H9 (cell line): ENCODE measurements around the gene RABGAP1L. TPM values are rescaled to one million over a fixed set of nuclear protein-coding genes. Genes with fewer than 3 reads are reported as not detected.

ENCODE experiments used
- DNase-seq: peaks from one replicate; pipeline ENCODE4 v3.0.0-alpha.2; 2017
- H2AFZ ChIP-seq: one replicate; pipeline ENCODE4 v1.6.1; 2013; ENCODE audit warnings: mild to moderate bottlenecking, low read length, control low read depth, moderate library complexity
- H2AK5ac ChIP-seq: 2 replicates; pipeline ENCODE4 v1.6.1; 2013; ENCODE audit warnings: low read length, control low read depth, mixed read lengths; ENCODE audit not compliant: insufficient read length
- H2BK120ac ChIP-seq: one replicate; pipeline ENCODE4 v1.6.1; 2013; ENCODE audit warnings: low read depth, mild to moderate bottlenecking, low read length, control low read depth, inconsistent platforms; ENCODE audit not compliant: poor library complexity, severe bottlenecking
- H2BK12ac ChIP-seq: 2 replicates; pipeline ENCODE4 v1.6.1; 2013; ENCODE audit warnings: low read length, control low read depth, mixed read lengths, low read depth; ENCODE audit not compliant: insufficient read length
- H2BK15ac ChIP-seq: 2 replicates; pipeline ENCODE4 v1.6.1; 2013; ENCODE audit warnings: low read depth, low read length, control low read depth
- H2BK20ac ChIP-seq: one replicate; pipeline ENCODE4 v1.6.1; 2013; ENCODE audit warnings: low read depth, mild to moderate bottlenecking, low read length, control low read depth, inconsistent platforms; ENCODE audit not compliant: poor library complexity, severe bottlenecking
- H2BK5ac ChIP-seq: 2 replicates; pipeline ENCODE4 v1.6.1; 2013; ENCODE audit warnings: low read length, control low read depth, mixed read lengths; ENCODE audit not compliant: insufficient read length
- H3K14ac ChIP-seq: 2 replicates; pipeline ENCODE4 v1.6.1; 2013; ENCODE audit warnings: low read length, control low read depth; ENCODE audit not compliant: insufficient read depth
- H3K18ac ChIP-seq: 2 replicates; pipeline ENCODE4 v1.6.1; 2013; ENCODE audit warnings: low read depth, mild to moderate bottlenecking, mixed read lengths, low read length, control low read depth; ENCODE audit not compliant: insufficient read length
- H3K23ac ChIP-seq: 2 replicates; pipeline ENCODE4 v1.6.1; 2013; ENCODE audit warnings: low read length, control low read depth, mixed read lengths, low read depth; ENCODE audit not compliant: insufficient read length
- H3K23me2 ChIP-seq: 2 replicates; pipeline ENCODE4 v1.6.1; 2013; ENCODE audit warnings: low read depth, mild to moderate bottlenecking, mixed read lengths, low read length, control low read depth; ENCODE audit not compliant: insufficient read length, poor library complexity, severe bottlenecking
- H3K27ac ChIP-seq: 2 replicates; pipeline ENCODE4 v1.5.1; 2013; ENCODE audit warnings: low read length, control low read depth, mixed read lengths, low read depth; ENCODE audit not compliant: insufficient read length
- H3K27me3 ChIP-seq: 2 replicates; pipeline ENCODE4 v1.6.1; 2013; ENCODE audit warnings: low read length, control low read depth, inconsistent platforms; ENCODE audit not compliant: insufficient read depth
- H3K4ac ChIP-seq: 2 replicates; pipeline ENCODE4 v1.6.1; 2013; ENCODE audit warnings: low read depth, mild to moderate bottlenecking, control low read depth, inconsistent platforms, low read length, moderate library complexity
- H3K4me1 ChIP-seq: 2 replicates; pipeline ENCODE4 v1.6.1; 2013; ENCODE audit warnings: low read length, control low read depth, inconsistent platforms; ENCODE audit not compliant: insufficient read depth
- H3K4me2 ChIP-seq: 2 replicates; pipeline ENCODE4 v1.6.1; 2013; ENCODE audit warnings: low read length, control low read depth, mixed read lengths; ENCODE audit not compliant: insufficient read length, insufficient read depth
- H3K56ac ChIP-seq: 2 replicates; pipeline ENCODE4 v1.6.1; 2013; ENCODE audit warnings: low read depth, mild to moderate bottlenecking, mixed read lengths, low read length, control low read depth; ENCODE audit not compliant: insufficient read length
- H3K79me1 ChIP-seq: 2 replicates; pipeline ENCODE4 v1.6.1; 2013; ENCODE audit warnings: low read depth, mild to moderate bottlenecking, moderate library complexity, low read length, control low read depth, inconsistent platforms; ENCODE audit not compliant: insufficient read depth, poor library complexity, severe bottlenecking
- H3K79me2 ChIP-seq: 2 replicates; pipeline ENCODE4 v1.6.1; 2013; ENCODE audit warnings: low read length, control low read depth, inconsistent platforms; ENCODE audit not compliant: insufficient read depth
- H3K9ac ChIP-seq: 2 replicates; pipeline ENCODE4 v1.6.1; 2013; ENCODE audit warnings: low read length, control low read depth, mixed read lengths; ENCODE audit not compliant: insufficient read length; ENCODE audit errors: extremely low read depth
- H3K9me3 ChIP-seq: one replicate; pipeline ENCODE4 v1.6.1; 2013; ENCODE audit warnings: low read depth, low read length, inconsistent platforms; ENCODE audit not compliant: control insufficient read depth
- H3T11ph ChIP-seq: one replicate; pipeline ENCODE4 v1.6.1; 2013; ENCODE audit warnings: mild to moderate bottlenecking, low read length, control low read depth, inconsistent platforms
- H4K20me1 ChIP-seq: one replicate; pipeline ENCODE4 v1.6.1; 2013; ENCODE audit not compliant: control insufficient read depth, insufficient read length, insufficient read depth
- H4K5ac ChIP-seq: 2 replicates; pipeline ENCODE4 v1.6.1; 2013; ENCODE audit warnings: low read depth, mild to moderate bottlenecking, mixed read lengths, low read length, control low read depth; ENCODE audit not compliant: insufficient read length
- H4K8ac ChIP-seq: replicated peaks from 2 replicates; pipeline ENCODE4 v1.6.1; 2013; ENCODE audit warnings: low read length, control low read depth, mixed read lengths, low read depth; ENCODE audit not compliant: insufficient read length
- H4K91ac ChIP-seq: 2 replicates; pipeline ENCODE4 v1.6.1; 2013; ENCODE audit warnings: low read depth, mild to moderate bottlenecking, moderate library complexity, mixed read lengths, low read length, control low read depth; ENCODE audit not compliant: insufficient read length
- H3K27ac Mint-ChIP-seq, 3 experiments: 2 replicates in 2 of 3; 3 replicates in 1 of 3; pipeline ENCODE4 v1.8.0; 2020 to 2021; ENCODE audit warnings: mixed read lengths in 3 of 3, mild to moderate bottlenecking in 1 of 3, moderate library complexity in 1 of 3
- H3K27me3 Mint-ChIP-seq: 2 replicates; pipeline ENCODE4 v1.8.0; 2021; ENCODE audit warnings: low read depth, mild to moderate bottlenecking, moderate library complexity, mixed read lengths
- H3K36me3 Mint-ChIP-seq, 3 experiments: 2 replicates in 2 of 3; 3 replicates in 1 of 3; pipeline ENCODE4 v1.8.0; 2020 to 2021; ENCODE audit warnings: low read depth in 3 of 3, mixed read lengths in 3 of 3; ENCODE audit not compliant: insufficient read depth in 1 of 3
- H3K4me1 Mint-ChIP-seq, 2 experiments: 2 replicates each; pipeline ENCODE4 v1.8.0; 2020; ENCODE audit warnings: mixed read lengths in 2 of 2
- H3K4me3 Mint-ChIP-seq, 2 experiments: 2 replicates in 1 of 2; 3 replicates in 1 of 2; pipeline ENCODE4 v1.8.0; 2020 to 2021; ENCODE audit warnings: mild to moderate bottlenecking in 2 of 2, mixed read lengths in 2 of 2, moderate library complexity in 1 of 2
- H3K9me3 Mint-ChIP-seq, 2 experiments: 2 replicates in 1 of 2; 3 replicates in 1 of 2; pipeline ENCODE4 v1.8.0; 2020; ENCODE audit warnings: mild to moderate bottlenecking in 2 of 2, mixed read lengths in 2 of 2, moderate library complexity in 1 of 2
- WGBS: extraction: QIAGEN DNeasy Blood & Tissue Kit; methylation state at CpG from one replicate; pipeline ENCODE4 v1.1.7; 2013; ENCODE audit warnings: missing lambda C conversion rate, low lambda C conversion rate, mixed read lengths; ENCODE audit not compliant: insufficient read length; ENCODE audit errors: extremely low coverage; 5-methylcytosine and 5-hydroxymethylcytosine counted together
- total RNA-seq: library from RNA; stranded (reverse); gene quantifications from 2 replicates; pipeline ENCODE4 v1.2.1, GENCODE V29; 2021
- TF ChIP-seq, protein P1 (sequence below): fragments of 200-600 bp; sonication (generic); conservative IDR thresholded peaks from 3 replicates; pipeline ENCODE4 v1.8.0; 2021; ENCODE audit warnings: antibody characterized with exemption, mild to moderate bottlenecking

Gene RABGAP1L
- total RNA-seq, 1 experiment from 2014 or later, result 147 TPM

DNA sequence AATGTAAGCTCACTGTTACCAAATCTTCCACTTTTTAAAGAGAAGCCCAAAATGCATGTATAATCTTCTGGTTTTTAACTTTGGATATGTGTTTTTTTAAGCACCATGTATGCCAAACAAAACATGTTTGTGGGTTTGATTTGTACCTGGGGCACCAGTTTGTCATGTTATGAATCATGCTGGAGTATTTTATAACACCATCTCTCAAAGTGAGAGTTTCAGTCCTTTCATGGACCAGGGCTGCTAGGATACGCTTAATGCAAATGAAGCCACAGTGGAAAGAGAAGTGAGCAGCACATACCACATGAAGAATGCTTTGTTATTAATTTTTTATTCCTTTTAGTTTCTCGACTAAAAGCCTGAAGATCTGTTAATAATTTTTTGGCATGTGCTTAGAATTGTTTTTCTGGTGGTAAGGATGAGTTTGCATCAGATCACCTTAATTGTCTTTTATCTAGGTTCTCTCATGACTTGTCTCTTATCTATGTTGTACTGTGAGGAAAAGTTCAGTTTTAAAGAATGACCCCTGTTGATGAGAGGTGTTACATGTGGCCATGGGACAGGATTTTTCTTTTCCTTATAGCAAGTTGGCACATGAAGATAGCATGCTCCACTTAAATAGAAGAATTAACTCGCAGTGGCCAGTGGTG lies 2.0 kb upstream of the RABGAP1L start:
- Mint-ChIP-seq H3K36me3 (no peaks in the 10 kb centered on the region), H3K27me3 (peaks cover 1% of the 10 kb centered on the region), H3K4me3 (no peak overlapping the region), H3K4me1 (peaks cover 14 to 19% of the 10 kb centered on the region in 2 experiments), H3K9me3 (no peaks in the 10 kb centered on the region), H3K27ac (no peak overlapping the region)
- Histone ChIP-seq H3K4ac (no peak overlapping the region), H2BK12ac (no peak overlapping the region), H4K8ac (no peak overlapping the region), H4K91ac (no peak overlapping the region), H4K5ac (no peak overlapping the region), H2BK20ac (no peak overlapping the region), H3K79me1 (no peaks in the 10 kb centered on the region), H3K14ac (no peak overlapping the region), H3K9ac (no peak overlapping the region), H3K27ac (no peak overlapping the region), H2AK5ac (no peak overlapping the region), H4K20me1 (no peaks in the 10 kb centered on the region), H2BK15ac (no peak overlapping the region), H3K4me1 (0 out of 2 replicates have a peak, but pooled peaks cover 4% of the 10 kb centered on the region), H3K9me3 (no peaks in the 10 kb centered on the region), H3K4me2 (no peak overlapping the region), H3K79me2 (no peaks in the 10 kb centered on the region), H2BK5ac (no peak overlapping the region), H3K56ac (no peak overlapping the region), H3T11ph (no peak overlapping the region), H3K18ac (no peak overlapping the region), H3K23me2 (peaks cover 4% of the 10 kb centered on the region), H2AFZ (no peak overlapping the region), H3K27me3 (no peaks in the 10 kb centered on the region), H3K23ac (no peak overlapping the region), H2BK120ac (no peak overlapping the region)
- no CpG with 5 or more reads among the region's 3 CpGs for WGBS
- TF ChIP-seq, protein P1, sequence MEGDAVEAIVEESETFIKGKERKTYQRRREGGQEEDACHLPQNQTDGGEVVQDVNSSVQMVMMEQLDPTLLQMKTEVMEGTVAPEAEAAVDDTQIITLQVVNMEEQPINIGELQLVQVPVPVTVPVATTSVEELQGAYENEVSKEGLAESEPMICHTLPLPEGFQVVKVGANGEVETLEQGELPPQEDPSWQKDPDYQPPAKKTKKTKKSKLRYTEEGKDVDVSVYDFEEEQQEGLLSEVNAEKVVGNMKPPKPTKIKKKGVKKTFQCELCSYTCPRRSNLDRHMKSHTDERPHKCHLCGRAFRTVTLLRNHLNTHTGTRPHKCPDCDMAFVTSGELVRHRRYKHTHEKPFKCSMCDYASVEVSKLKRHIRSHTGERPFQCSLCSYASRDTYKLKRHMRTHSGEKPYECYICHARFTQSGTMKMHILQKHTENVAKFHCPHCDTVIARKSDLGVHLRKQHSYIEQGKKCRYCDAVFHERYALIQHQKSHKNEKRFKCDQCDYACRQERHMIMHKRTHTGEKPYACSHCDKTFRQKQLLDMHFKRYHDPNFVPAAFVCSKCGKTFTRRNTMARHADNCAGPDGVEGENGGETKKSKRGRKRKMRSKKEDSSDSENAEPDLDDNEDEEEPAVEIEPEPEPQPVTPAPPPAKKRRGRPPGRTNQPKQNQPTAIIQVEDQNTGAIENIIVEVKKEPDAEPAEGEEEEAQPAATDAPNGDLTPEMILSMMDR, result no peak
- DNase-seq, result no peak
